GM23338 (cell line): ENCODE data around the gene SREBF2.
A peak's percentile ranks its signal among the peaks of the same experiment; 100 is the strongest.

Experiments used
- CREB1 ChIP-seq: fragments of 250-450 bp; sonication (Bioruptor Pico); IDR thresholded peaks from 2 replicates; pipeline ENCODE4 v1.5.0; 2020; ENCODE audit warnings: low read depth, mild to moderate bottlenecking, moderate library complexity
- EZH2 ChIP-seq: fragments of 200-600 bp; sonication (generic); IDR thresholded peaks from one replicate; pipeline ENCODE4 v1.8.0; 2017; ENCODE audit warnings: antibody characterized with exemption, mild to moderate bottlenecking, low read depth; ENCODE audit not compliant: unreplicated experiment
- EZH2phosphoT487 ChIP-seq: fragments of 200-600 bp; sonication (generic); IDR thresholded peaks from one replicate; pipeline ENCODE4 v1.8.1; 2018; ENCODE audit warnings: antibody characterized with exemption; ENCODE audit not compliant: unreplicated experiment
- JUNB ChIP-seq: IDR thresholded peaks from one replicate; pipeline ENCODE4 v1.6.1; 2016; ENCODE audit warnings: antibody characterized with exemption; ENCODE audit not compliant: unreplicated experiment
- POLR2AphosphoS5 ChIP-seq: IDR thresholded peaks from 2 replicates; pipeline ENCODE4 v1.6.1; 2016; ENCODE audit warnings: antibody characterized with exemption, low read depth
- ZNF331 ChIP-seq: fragments of 250-450 bp; sonication (Bioruptor Pico); IDR thresholded peaks from 2 replicates; pipeline ENCODE4 v1.5.0; 2020; ENCODE audit warnings: low read depth, mild to moderate bottlenecking, moderate library complexity
- TF ChIP-seq, protein P1 (sequence below), 2 experiments: fragments of 200-600 bp in 1 of 2; sonication (generic) in 1 of 2; conservative IDR thresholded peaks; 2 replicates each; pipeline versions ENCODE4 v1.5.1 to v1.6.1; 2016 to 2017; ENCODE audit warnings: antibody characterized with exemption in 2 of 2, low read depth in 2 of 2, mild to moderate bottlenecking in 2 of 2, moderate library complexity in 1 of 2
- TF ChIP-seq, protein P2 (sequence below): IDR thresholded peaks from one replicate; pipeline ENCODE4 v1.6.1; 2018; ENCODE audit warnings: antibody characterized with exemption; ENCODE audit not compliant: unreplicated experiment
- TF ChIP-seq, protein P3 (sequence below): IDR thresholded peaks from 2 replicates; pipeline ENCODE4 v1.6.1; 2016; ENCODE audit warnings: antibody characterized with exemption

DNA sequence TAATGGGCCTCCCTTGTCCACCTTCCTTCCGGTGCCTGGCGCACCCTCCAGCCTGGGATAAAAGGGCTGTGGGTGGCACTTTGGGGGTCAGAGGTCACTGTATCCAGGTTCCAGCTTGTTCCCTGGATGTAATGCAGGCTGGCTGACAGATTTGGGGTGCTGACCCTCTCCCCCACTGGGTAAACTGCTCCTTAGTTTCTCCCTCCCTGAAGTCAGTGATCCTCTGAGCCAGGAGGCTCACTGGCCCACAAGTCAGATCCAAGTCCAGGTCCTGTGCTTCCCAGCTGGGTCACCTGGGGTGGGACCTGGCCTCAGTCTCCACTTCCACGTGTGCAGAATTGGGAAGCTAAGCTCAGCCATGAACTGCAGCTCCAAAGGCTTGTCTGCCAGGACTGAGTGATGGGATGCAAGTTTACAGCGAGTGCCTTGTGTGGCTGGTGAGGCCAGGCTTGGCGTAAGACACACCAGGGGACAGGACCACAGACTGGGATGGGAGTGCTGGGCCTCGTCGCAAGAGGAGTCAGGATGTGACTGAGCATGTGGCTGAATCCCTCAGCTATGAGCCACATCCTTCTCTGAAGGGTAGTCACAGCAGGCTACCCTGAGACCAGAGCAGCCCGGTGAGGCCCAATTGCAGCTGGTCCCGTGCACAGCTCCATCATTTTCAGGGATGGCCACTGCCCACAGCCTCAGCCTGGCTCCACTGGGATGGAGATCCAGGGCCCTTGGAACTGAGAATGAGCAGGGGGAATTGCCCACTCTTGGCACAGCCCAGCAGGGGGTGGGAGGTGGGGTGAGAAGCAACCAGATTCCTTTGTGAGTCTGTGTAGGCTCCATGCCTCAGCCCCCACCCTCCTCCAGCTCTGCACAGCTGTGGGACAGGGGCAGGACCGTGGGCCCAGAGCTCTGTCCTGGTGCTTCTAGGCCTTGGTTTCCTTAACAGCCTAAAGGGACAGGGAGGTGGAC is 74.8 kb downstream of the SREBF2 start:
- TF ChIP-seq, protein P1, sequence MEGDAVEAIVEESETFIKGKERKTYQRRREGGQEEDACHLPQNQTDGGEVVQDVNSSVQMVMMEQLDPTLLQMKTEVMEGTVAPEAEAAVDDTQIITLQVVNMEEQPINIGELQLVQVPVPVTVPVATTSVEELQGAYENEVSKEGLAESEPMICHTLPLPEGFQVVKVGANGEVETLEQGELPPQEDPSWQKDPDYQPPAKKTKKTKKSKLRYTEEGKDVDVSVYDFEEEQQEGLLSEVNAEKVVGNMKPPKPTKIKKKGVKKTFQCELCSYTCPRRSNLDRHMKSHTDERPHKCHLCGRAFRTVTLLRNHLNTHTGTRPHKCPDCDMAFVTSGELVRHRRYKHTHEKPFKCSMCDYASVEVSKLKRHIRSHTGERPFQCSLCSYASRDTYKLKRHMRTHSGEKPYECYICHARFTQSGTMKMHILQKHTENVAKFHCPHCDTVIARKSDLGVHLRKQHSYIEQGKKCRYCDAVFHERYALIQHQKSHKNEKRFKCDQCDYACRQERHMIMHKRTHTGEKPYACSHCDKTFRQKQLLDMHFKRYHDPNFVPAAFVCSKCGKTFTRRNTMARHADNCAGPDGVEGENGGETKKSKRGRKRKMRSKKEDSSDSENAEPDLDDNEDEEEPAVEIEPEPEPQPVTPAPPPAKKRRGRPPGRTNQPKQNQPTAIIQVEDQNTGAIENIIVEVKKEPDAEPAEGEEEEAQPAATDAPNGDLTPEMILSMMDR (conservative IDR thresholded peaks at IDR 0.05; ENCODE audit: low read depth in 2 of 2) = no peak
- no peak for TF ChIP-seq CREB1 (CRISPR knock-in tag)
- TF ChIP-seq EZH2 = no peak
- TF ChIP-seq JUNB = no peak
- TF ChIP-seq EZH2phosphoT487 = no peak
- TF ChIP-seq ZNF331 (CRISPR knock-in tag) = no peak
- TF ChIP-seq, protein P2, sequence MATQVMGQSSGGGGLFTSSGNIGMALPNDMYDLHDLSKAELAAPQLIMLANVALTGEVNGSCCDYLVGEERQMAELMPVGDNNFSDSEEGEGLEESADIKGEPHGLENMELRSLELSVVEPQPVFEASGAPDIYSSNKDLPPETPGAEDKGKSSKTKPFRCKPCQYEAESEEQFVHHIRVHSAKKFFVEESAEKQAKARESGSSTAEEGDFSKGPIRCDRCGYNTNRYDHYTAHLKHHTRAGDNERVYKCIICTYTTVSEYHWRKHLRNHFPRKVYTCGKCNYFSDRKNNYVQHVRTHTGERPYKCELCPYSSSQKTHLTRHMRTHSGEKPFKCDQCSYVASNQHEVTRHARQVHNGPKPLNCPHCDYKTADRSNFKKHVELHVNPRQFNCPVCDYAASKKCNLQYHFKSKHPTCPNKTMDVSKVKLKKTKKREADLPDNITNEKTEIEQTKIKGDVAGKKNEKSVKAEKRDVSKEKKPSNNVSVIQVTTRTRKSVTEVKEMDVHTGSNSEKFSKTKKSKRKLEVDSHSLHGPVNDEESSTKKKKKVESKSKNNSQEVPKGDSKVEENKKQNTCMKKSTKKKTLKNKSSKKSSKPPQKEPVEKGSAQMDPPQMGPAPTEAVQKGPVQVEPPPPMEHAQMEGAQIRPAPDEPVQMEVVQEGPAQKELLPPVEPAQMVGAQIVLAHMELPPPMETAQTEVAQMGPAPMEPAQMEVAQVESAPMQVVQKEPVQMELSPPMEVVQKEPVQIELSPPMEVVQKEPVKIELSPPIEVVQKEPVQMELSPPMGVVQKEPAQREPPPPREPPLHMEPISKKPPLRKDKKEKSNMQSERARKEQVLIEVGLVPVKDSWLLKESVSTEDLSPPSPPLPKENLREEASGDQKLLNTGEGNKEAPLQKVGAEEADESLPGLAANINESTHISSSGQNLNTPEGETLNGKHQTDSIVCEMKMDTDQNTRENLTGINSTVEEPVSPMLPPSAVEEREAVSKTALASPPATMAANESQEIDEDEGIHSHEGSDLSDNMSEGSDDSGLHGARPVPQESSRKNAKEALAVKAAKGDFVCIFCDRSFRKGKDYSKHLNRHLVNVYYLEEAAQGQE = no peak
- TF ChIP-seq POLR2AphosphoS5 = peak; percentile 38; the same call in 1 of the 2 replicates
- TF ChIP-seq, protein P3, sequence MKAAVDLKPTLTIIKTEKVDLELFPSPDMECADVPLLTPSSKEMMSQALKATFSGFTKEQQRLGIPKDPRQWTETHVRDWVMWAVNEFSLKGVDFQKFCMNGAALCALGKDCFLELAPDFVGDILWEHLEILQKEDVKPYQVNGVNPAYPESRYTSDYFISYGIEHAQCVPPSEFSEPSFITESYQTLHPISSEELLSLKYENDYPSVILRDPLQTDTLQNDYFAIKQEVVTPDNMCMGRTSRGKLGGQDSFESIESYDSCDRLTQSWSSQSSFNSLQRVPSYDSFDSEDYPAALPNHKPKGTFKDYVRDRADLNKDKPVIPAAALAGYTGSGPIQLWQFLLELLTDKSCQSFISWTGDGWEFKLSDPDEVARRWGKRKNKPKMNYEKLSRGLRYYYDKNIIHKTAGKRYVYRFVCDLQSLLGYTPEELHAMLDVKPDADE = no peak
